ENCODE data around the gene LPP. TPM values are rescaled to one million over a fixed set of nuclear protein-coding genes. Genes with fewer than 3 reads are reported as not detected.

LPP gene
- total and polyA plus RNA-seq, 8 donors = 8.0 to 885 (median 305) TPM

GRCh38 chr3:188506446-188506845, 352.5 kb downstream of the LPP start:
- H3K36me3 ChIP-seq = no peaks in the 10 kb centered on the region
- H3K4me3 ChIP-seq = no peak overlapping the region
- H3K9me3 ChIP-seq = peaks cover 0 to 16% (median 6%) of the 10 kb centered on the region in 4 donors
- no peak for DNase-seq
- peaks cover 13 to 44% (median 27%) of the 10 kb centered on the region in 4 donors for H3K4me1 ChIP-seq
- intact Hi-C loops (cut with DNase I; ENCODE audit: low total_unique reads) = no loop called here
- TF ChIP-seq EP300 (IDR thresholded peaks at IDR 0.05) (no peak), POLR2AphosphoS5 (IDR thresholded peaks at IDR 0.05) (no peak), POLR2A (IDR thresholded peaks at IDR 0.05) (no peak)
- TF ChIP-seq, protein P1, sequence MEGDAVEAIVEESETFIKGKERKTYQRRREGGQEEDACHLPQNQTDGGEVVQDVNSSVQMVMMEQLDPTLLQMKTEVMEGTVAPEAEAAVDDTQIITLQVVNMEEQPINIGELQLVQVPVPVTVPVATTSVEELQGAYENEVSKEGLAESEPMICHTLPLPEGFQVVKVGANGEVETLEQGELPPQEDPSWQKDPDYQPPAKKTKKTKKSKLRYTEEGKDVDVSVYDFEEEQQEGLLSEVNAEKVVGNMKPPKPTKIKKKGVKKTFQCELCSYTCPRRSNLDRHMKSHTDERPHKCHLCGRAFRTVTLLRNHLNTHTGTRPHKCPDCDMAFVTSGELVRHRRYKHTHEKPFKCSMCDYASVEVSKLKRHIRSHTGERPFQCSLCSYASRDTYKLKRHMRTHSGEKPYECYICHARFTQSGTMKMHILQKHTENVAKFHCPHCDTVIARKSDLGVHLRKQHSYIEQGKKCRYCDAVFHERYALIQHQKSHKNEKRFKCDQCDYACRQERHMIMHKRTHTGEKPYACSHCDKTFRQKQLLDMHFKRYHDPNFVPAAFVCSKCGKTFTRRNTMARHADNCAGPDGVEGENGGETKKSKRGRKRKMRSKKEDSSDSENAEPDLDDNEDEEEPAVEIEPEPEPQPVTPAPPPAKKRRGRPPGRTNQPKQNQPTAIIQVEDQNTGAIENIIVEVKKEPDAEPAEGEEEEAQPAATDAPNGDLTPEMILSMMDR (IDR thresholded peaks at IDR 0.05) = no peak
- 88 to 100% (median 97%) methylated on average over 1 of the region's 1 CpG for WGBS, 5 donors
- no peaks in the 10 kb centered on the region for H3K27me3 ChIP-seq
- H3K27ac ChIP-seq = no peak overlapping the region

DNA sequence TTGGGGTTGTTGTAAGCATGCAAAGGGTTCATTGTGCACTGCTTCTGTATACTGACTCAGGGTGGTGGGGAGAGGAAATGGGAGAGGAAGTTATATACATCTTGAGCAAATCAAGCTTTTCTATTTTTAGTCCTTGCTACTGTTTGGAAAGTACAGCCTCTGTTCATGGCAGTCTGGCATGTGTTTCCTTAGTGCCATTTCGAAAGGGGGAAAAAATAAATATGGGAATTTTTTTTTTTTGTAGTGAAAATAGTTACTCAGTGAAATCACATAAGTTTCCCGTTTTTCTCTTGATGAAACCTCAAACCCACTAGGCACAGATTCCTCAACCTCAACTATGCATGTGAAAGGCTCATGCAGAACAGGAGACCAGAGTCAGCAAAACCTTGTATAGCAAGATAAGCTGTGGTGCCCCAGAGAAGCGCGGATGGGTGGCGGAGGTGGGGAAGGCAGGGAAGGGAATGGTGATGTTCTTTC, 353.3 kb downstream of the LPP start:
- 27 to 50% (median 34%) methylated on average over 5 of the region's 5 CpGs for WGBS, 5 donors
- Histone ChIP-seq H3K9me3 (peaks cover 0 to 16% (median 6%) of the 10 kb centered on the region in 4 donors), H3K27me3 (no peaks in the 10 kb centered on the region), H3K36me3 (no peaks in the 10 kb centered on the region), H3K4me1 (peaks cover 13 to 44% (median 27%) of the 10 kb centered on the region in 4 donors), H3K27ac (peak overlapping the region in 4 of 5 donors; percentile 1 to 49 (median 28)), H3K4me3 (no peak overlapping the region)
- intact Hi-C loops (cut with DNase I; ENCODE audit: low total_unique reads) = no loop called here
- TF ChIP-seq POLR2AphosphoS5 (IDR thresholded peaks at IDR 0.05) = peak in 1 of 3 donors; percentile 30
- TF ChIP-seq, protein P1 (IDR thresholded peaks at IDR 0.05) = no peak
- DNase-seq = peak in 1 of 2 donors; percentile 43

DNA sequence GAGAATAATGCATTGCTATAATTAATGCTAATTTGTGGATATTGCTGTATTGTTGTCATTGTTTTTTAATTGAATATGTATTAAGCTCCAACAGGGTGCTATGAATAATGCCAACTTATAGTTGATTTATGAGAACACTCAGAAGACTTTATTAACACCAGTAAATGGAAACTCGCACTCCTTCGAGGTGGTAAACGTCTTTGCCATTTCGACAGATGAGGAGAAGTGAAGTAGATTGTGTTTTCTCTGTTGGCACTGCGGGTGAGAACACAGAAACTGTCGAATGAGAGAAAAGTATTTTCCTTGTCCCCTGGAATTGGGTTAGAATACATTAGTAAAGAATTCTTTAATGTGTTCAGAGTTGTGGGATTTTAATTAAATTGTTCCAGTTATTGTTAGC, 354.5 kb downstream of the LPP start:
- intact Hi-C loops (cut with DNase I; ENCODE audit: low total_unique reads) = no loop called here

GRCh38 chr3:188509316-188509715, 355.4 kb downstream of the LPP start:
- peaks cover 0 to 4% (median under 1%) of the 10 kb centered on the region in 4 donors for H3K9me3 ChIP-seq
- intact Hi-C loops (cut with DNase I; ENCODE audit: low total_unique reads) = no loop called here
- no peak for DNase-seq
- peaks cover 13 to 44% (median 31%) of the 10 kb centered on the region in 4 donors for H3K4me1 ChIP-seq
- 80 to 92% (median 90%) methylated on average over 3 of the region's 3 CpGs for WGBS, 5 donors
- H3K36me3 ChIP-seq = no peaks in the 10 kb centered on the region
- H3K27me3 ChIP-seq = no peaks in the 10 kb centered on the region
- TF ChIP-seq POLR2AphosphoS5 (IDR thresholded peaks at IDR 0.05) (no peak), POLR2A (IDR thresholded peaks at IDR 0.05) (no peak), EP300 (IDR thresholded peaks at IDR 0.05) (no peak)
- TF ChIP-seq, protein P1 (IDR thresholded peaks at IDR 0.05) = no peak
- no peak overlapping the region for H3K4me3 ChIP-seq
- H3K27ac ChIP-seq = no peak overlapping the region

More for the DNA sequence above, 354.5 kb downstream of the LPP start:
- peaks cover 13 to 44% (median 27%) of the 10 kb centered on the region in 4 donors for H3K4me1 ChIP-seq
- peaks cover 0 to 12% (median 5%) of the 10 kb centered on the region in 4 donors for H3K9me3 ChIP-seq
- no peak for DNase-seq
- peak overlapping the region in 1 of 5 donors; percentile 27 for H3K27ac ChIP-seq
- TF ChIP-seq POLR2A (IDR thresholded peaks at IDR 0.05) (no peak), EP300 (IDR thresholded peaks at IDR 0.05) (no peak), POLR2AphosphoS5 (IDR thresholded peaks at IDR 0.05) (no peak)
- TF ChIP-seq, protein P1 (IDR thresholded peaks at IDR 0.05) = no peak
- no peaks in the 10 kb centered on the region for H3K36me3 ChIP-seq
- 87 to 97% (median 95%) methylated on average over 6 of the region's 6 CpGs for whole genome bisulfite sequencing, 5 donors
- no peak overlapping the region for H3K4me3 ChIP-seq
- H3K27me3 ChIP-seq = no peaks in the 10 kb centered on the region

Measured in stomach (tissue), 9 donors.